Left lung (tissue), 10 donors: ENCODE data around the gene PPP4R2. TPM values are rescaled to one million over a fixed set of nuclear protein-coding genes. Genes with fewer than 3 reads are reported as not detected.

Experiments
- ATAC-seq: fragments of 200-7000 bp; cut with Tn5 transposase; one replicate; pipeline ENCODE4 v1.9.1; 2020; ENCODE audit warnings: moderate library complexity
- DNase-seq, 4 donors: peaks; one replicate each; pipeline ENCODE4 v3.0.0-alpha.2; 2013 to 2020
- H3K27ac ChIP-seq, 2 donors: fragments of 200-600 bp; sonication (generic) in 1 of 2; one replicate each; pipeline versions ENCODE4 v1.5.0 to v1.8.0; 2020 to 2021
- H3K27me3 ChIP-seq, 2 donors: fragments of 200-600 bp; sonication (generic) in 1 of 2; one replicate each; pipeline versions ENCODE4 v1.5.0 to v1.8.0; 2020 to 2021
- H3K36me3 ChIP-seq, 2 donors: fragments of 200-600 bp; sonication (generic) in 1 of 2; one replicate each; pipeline versions ENCODE4 v1.5.0 to v1.8.0; 2020 to 2021
- H3K4me1 ChIP-seq, 2 donors: fragments of 200-600 bp; one replicate each; pipeline ENCODE4 v1.8.0; 2021
- H3K4me3 ChIP-seq, 2 donors: fragments of 200-600 bp; sonication (generic) in 1 of 2; one replicate each; pipeline versions ENCODE4 v1.5.0 to v1.8.0; 2020 to 2021; ENCODE audit warnings: mild to moderate bottlenecking in 1 of 2
- H3K9me3 ChIP-seq, 2 donors: fragments of 200-600 bp; sonication (generic) in 1 of 2; one replicate each; pipeline versions ENCODE4 v1.5.0 to v1.8.0; 2020 to 2021
- CTCF ChIP-seq, 2 donors: fragments of 200-600 bp; sonication (generic) in 1 of 2; IDR thresholded peaks; one replicate each; pipeline versions ENCODE4 v1.5.0 to v1.8.0; 2021; ENCODE audit warnings: antibody characterized with exemption in 2 of 2
- intact Hi-C, 2 donors: fragments of 100-400 bp; cut with DNase I; formaldehyde crosslinking; loops; one replicate each; pipeline versions ENCODE4 v1.11.2 to v1.14.2; 2022
- polyA plus RNA-seq, 6 donors: library from polyadenylated mRNA; unstranded; fragments of 120-200 nt; gene quantifications; one replicate each; pipeline ENCODE4 v1.2.1, GENCODE V29; 2013; ENCODE audit not compliant: insufficient read length in 6 of 6
- total RNA-seq, 2 donors: library from RNA; stranded (reverse); fragmentation: NEBNext Ultra II Directional; extraction: Animal tissue kit (Norgen Biotek cat#: 25700); gene quantifications; one replicate each; pipeline ENCODE4 v1.2.1, GENCODE V29; 2021
- donor health status: DM: no; HTN: yes; CAD: no.
- donor health status: DM: no; HTN: no; CAD: no.

PPP4R2 gene
- total and polyA plus RNA-seq, 8 donors = 71.5 to 91.7 (median 86.0) TPM

- H3K4me1 ChIP-seq = peaks cover 0 to 4% of the 10 kb centered on the region in 2 donors
- H3K36me3 ChIP-seq = no peaks in the 10 kb centered on the region
- H3K4me3 ChIP-seq = no peak overlapping the region
- no peaks in the 10 kb centered on the region for H3K9me3 ChIP-seq
- no peaks in the 10 kb centered on the region for H3K27me3 ChIP-seq
- no peak for DNase-seq
- ATAC-seq = no peak
- intact Hi-C loops = no loop called here
- no peak for TF ChIP-seq CTCF (IDR thresholded peaks at IDR 0.05)
- H3K27ac ChIP-seq = no peak overlapping the region
Measured at GRCh38 chr3:72973786-72974185, 22.8 kb upstream of the PPP4R2 start.

GRCh38 chr3:72974956-72975355 lies 21.7 kb upstream of the PPP4R2 start:
- H3K27me3 ChIP-seq = no peaks in the 10 kb centered on the region
- no peak for DNase-seq
- no peaks in the 10 kb centered on the region for H3K9me3 ChIP-seq
- intact Hi-C loops = no loop called here
- no peak for TF ChIP-seq CTCF (IDR thresholded peaks at IDR 0.05)
- peaks cover 0 to 4% of the 10 kb centered on the region in 2 donors for H3K4me1 ChIP-seq
- no peak for ATAC-seq
- no peaks in the 10 kb centered on the region for H3K36me3 ChIP-seq
- H3K27ac ChIP-seq = no peak overlapping the region
- no peak overlapping the region for H3K4me3 ChIP-seq

- H3K4me3 ChIP-seq = no peak overlapping the region
- no peak for TF ChIP-seq CTCF (IDR thresholded peaks at IDR 0.05)
- no peaks in the 10 kb centered on the region for H3K36me3 ChIP-seq
- intact Hi-C loops = no loop called here
- ATAC-seq = no peak
- no peaks in the 10 kb centered on the region for H3K9me3 ChIP-seq
- peaks cover 0 to 4% of the 10 kb centered on the region in 2 donors for H3K4me1 ChIP-seq
- DNase-seq = no peak
- no peaks in the 10 kb centered on the region for H3K27me3 ChIP-seq
- peak overlapping the region in 1 of 2 donors; percentile 64 for H3K27ac ChIP-seq
Measured at GRCh38 chr3:72976281-72976741, 20.3 kb upstream of the PPP4R2 start.

- peak in 1 of 2 donors; percentile 23 for TF ChIP-seq CTCF (IDR thresholded peaks at IDR 0.05)
- ATAC-seq (no peak), DNase-seq (no peak)
- intact Hi-C loops = no loop called here
- Histone ChIP-seq H3K4me3 (no peak overlapping the region), H3K27ac (peak overlapping the region in 1 of 2 donors; percentile 64), H3K36me3 (no peaks in the 10 kb centered on the region), H3K4me1 (peaks cover 0 to 4% of the 10 kb centered on the region in 2 donors), H3K9me3 (no peaks in the 10 kb centered on the region), H3K27me3 (no peaks in the 10 kb centered on the region)
Measured at GRCh38 chr3:72977060-72977808, 19.4 kb upstream of the PPP4R2 start.

GRCh38 chr3:72982609-72983366 lies 13.8 kb upstream of the PPP4R2 start:
- peak overlapping the region in 1 of 2 donors; percentile 77 for H3K27ac ChIP-seq
- H3K9me3 ChIP-seq = peaks cover 0 to 12% of the 10 kb centered on the region in 2 donors
- no peak for DNase-seq
- ATAC-seq = no peak
- intact Hi-C loops = no loop called here
- H3K4me3 ChIP-seq = no peak overlapping the region
- no peaks in the 10 kb centered on the region for H3K27me3 ChIP-seq
- H3K36me3 ChIP-seq = no peaks in the 10 kb centered on the region
- TF ChIP-seq CTCF (IDR thresholded peaks at IDR 0.05) = no peak
- peaks cover 0 to 9% of the 10 kb centered on the region in 2 donors for H3K4me1 ChIP-seq
